ENCODE results near the gene LAMTOR1. TPM values are rescaled to one million over a fixed set of nuclear protein-coding genes. Genes with fewer than 3 reads are reported as not detected.

The LAMTOR1 gene
- total RNA-seq, 1 donor from 2014 or later: 201 TPM

GRCh38 chr11:72114570-72114969 lies 11.5 kb upstream of the LAMTOR1 start:
- no peak for TF ChIP-seq CTCF (IDR thresholded peaks at IDR 0.05; ENCODE audit: insufficient read depth, low read length, poor library complexity, severe bottlenecking)
- no peak for DNase-seq (ENCODE audit: low read depth)
- Histone ChIP-seq H3K27me3 (ENCODE audit: control insufficient read depth, insufficient read depth, low read length) (no peaks in the 10 kb centered on the region), H3K4me3 (ENCODE audit: low read depth, low read length) (no peak overlapping the region), H3K36me3 (ENCODE audit: control insufficient read depth, insufficient read depth, low read length) (no peaks in the 10 kb centered on the region)

- no peaks in the 10 kb centered on the region for H3K36me3 ChIP-seq (ENCODE audit: control insufficient read depth, insufficient read depth, low read length)
- no peak for TF ChIP-seq CTCF (IDR thresholded peaks at IDR 0.05; ENCODE audit: insufficient read depth, low read length, poor library complexity, severe bottlenecking)
- H3K27me3 ChIP-seq (ENCODE audit: control insufficient read depth, insufficient read depth, low read length): no peaks in the 10 kb centered on the region
- peak overlapping the region; percentile 15 for H3K4me3 ChIP-seq (ENCODE audit: low read depth, low read length)
- DNase-seq (ENCODE audit: low read depth): no peak
Observed at GRCh38 chr11:72112978-72113808, 10.1 kb upstream of the LAMTOR1 start.

GRCh38 chr11:72112143-72112977 lies 9.3 kb upstream of the LAMTOR1 start, which contains the start of gene ANAPC15:
Gene ANAPC15 (minus strand): TSS chr11:72112695. CDS start chr11:72111276, 1,419 bp downstream.
- Histone ChIP-seq H3K36me3 (ENCODE audit: control insufficient read depth, insufficient read depth, low read length) (no peaks in the 10 kb centered on the region), H3K4me3 (ENCODE audit: low read depth, low read length) (peak within 1 kb of the TSS; percentile 55), H3K27me3 (ENCODE audit: control insufficient read depth, insufficient read depth, low read length) (no peaks in the 10 kb centered on the region)
- peak; percentile 99 for DNase-seq (ENCODE audit: low read depth)
- no peak for TF ChIP-seq CTCF (IDR thresholded peaks at IDR 0.05; ENCODE audit: insufficient read depth, low read length, poor library complexity, severe bottlenecking)

GRCh38 chr11:72111300-72112142 lies 8.4 kb upstream of the LAMTOR1 start:
- no peak for TF ChIP-seq CTCF (IDR thresholded peaks at IDR 0.05; ENCODE audit: insufficient read depth, low read length, poor library complexity, severe bottlenecking)
- no peak for DNase-seq (ENCODE audit: low read depth)
- H3K27me3 ChIP-seq (ENCODE audit: control insufficient read depth, insufficient read depth, low read length): no peaks in the 10 kb centered on the region
- H3K4me3 ChIP-seq (ENCODE audit: low read depth, low read length): peak overlapping the region; percentile 55
- no peaks in the 10 kb centered on the region for H3K36me3 ChIP-seq (ENCODE audit: control insufficient read depth, insufficient read depth, low read length)

- no peak for TF ChIP-seq CTCF (IDR thresholded peaks at IDR 0.05; ENCODE audit: insufficient read depth, low read length, poor library complexity, severe bottlenecking)
- no peak for DNase-seq (ENCODE audit: low read depth)
- Histone ChIP-seq H3K27me3 (ENCODE audit: control insufficient read depth, insufficient read depth, low read length) (no peaks in the 10 kb centered on the region), H3K36me3 (ENCODE audit: control insufficient read depth, insufficient read depth, low read length) (no peaks in the 10 kb centered on the region), H3K4me3 (ENCODE audit: low read depth, low read length) (no peak within 1 kb of the TSS)
Observed at GRCh38 chr11:72105888-72106287, 2.8 kb upstream of the LAMTOR1 start, which contains the start of gene TOMT. Gene TOMT (plus strand): TSS chr11:72105924. CDS start chr11:72105952, 28 bp downstream.
